HG02885 (cell line): ENCODE data around the gene EEPD1.

Source experiments
- ATAC-seq: cut with Tn5 transposase; IDR thresholded peaks from one replicate; pipeline ENCODE4 v1.9.1; 2021; ENCODE audit warnings: mild to moderate bottlenecking; ENCODE audit not compliant: unreplicated experiment, poor library complexity

EEPD1 gene

GRCh38 chr7:36276428-36277248 is 123.6 kb downstream of the EEPD1 start:
- ATAC-seq = no peak

- no peak for ATAC-seq
Measured at GRCh38 chr7:36277249-36277542, 124.1 kb downstream of the EEPD1 start.

DNA sequence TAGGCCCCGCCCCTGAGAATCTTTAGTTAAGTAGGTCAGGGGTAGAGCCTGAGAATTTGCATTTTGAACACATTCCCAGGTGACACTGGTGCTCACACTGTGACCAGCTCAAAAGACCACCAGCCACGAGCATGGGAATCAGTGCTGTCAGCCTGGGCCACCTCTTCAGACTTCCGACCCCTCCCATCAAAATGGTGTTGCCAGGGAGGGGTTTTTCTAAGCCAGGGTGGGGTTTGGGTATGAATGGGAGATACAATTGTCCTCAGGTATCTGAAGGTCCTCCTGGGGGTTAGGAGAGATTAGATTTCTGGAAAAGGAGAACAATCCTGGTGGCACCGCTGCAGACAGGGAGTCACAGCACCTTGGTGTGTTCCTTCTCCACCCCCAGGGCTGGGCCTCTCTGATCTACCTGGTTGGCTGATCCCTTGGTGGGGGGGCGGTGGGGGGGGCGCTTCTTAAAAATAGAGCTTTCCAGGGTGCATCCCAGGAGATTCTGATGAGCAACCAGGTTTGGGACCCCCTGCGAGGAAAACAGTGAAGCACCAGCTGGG is 125.1 kb downstream of the EEPD1 start:
- no peak for ATAC-seq

DNA sequence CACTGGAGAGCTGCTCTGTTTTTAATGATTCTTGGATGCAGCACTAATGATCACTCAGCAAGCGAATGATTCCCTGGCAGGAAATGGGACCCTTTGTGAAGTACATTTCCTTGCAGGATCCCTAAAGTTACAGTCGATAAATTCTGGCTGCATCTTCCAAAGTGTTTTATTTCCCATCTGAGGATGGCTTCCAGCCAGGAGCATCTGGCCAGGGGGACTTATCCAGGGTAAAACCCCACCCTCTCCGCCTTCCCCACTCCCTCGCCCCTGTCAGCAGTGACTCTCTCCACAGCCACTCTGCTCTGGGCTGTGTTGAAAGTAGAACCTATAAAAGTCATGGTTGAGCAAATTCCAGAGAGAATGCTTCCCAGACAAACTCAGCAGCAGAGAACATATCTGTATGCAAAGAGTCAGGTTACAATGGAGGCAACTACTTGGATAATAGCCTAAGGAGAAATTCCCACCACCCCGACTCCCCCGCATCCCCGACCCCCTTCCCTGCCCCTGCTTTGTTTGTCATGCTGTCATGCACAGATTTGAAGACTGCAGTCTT is 125.6 kb downstream of the EEPD1 start:
- ATAC-seq = no peak

DNA sequence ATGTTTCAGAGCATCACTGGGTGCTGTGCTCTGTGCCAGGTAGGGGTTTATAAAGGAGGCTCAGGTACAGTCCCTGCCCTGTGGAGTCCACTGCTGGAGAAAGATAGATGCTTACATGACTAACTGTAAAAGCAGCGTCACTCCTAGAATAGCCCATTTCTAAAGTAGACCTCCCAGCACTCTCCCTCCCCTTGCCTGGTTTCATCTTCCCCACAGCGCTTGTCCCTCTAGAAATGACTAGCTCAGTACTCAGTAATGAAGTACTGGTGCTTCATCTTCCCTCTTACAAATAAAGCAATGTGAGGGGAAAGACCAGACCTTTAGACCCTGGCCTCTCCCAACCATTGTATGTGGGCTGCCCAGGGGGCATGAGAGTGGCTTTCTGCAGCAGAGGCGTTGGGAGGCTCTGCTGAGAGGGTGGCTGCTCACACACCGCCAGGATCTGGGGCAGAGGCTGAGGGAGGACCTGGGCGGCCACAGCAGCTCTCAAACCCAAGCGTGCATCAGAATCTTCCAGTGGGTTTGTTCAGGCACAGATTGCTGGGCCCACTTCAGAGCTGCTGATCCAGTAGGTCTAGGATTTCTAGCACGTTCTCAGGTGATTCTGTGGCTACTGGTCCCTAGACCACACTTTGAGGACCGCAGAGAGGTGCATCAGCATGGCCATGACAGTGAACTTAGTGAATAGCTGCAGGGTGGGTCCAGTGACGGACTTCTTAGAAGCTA is 126.3 kb downstream of the EEPD1 start:
- ATAC-seq = peak; percentile 86

GRCh38 chr7:36279926-36280315 is 126.9 kb downstream of the EEPD1 start:
- no peak for ATAC-seq

GRCh38 chr7:36280840-36281812 is 128.1 kb downstream of the EEPD1 start:
- ATAC-seq = peak; percentile 44

GRCh38 chr7:36281945-36282717 is 129.1 kb downstream of the EEPD1 start:
- ATAC-seq = no peak

DNA sequence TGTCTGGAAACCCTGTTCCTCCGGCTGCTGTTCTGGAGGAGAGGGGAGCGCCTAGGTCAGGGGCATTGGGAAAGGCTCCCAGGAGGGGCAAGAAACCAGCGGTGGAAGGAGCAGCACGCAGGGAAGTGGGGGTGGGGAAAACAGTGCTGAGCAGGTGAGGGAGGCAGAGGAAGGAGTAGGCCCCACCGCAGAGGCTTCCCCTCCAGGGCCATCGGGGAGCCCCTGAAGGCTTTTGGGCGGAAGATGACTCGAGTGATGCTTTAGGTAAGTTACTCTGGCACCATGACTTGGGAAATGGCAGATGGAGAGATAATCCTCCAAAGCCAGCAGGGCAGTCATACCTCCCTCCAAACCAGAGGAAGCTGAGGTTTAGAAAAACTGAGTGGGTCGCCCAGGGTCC is 130.1 kb downstream of the EEPD1 start:
- ATAC-seq = no peak

- ATAC-seq = peak; percentile 42
Measured at GRCh38 chr7:36283711-36284130, 130.7 kb downstream of the EEPD1 start.

DNA sequence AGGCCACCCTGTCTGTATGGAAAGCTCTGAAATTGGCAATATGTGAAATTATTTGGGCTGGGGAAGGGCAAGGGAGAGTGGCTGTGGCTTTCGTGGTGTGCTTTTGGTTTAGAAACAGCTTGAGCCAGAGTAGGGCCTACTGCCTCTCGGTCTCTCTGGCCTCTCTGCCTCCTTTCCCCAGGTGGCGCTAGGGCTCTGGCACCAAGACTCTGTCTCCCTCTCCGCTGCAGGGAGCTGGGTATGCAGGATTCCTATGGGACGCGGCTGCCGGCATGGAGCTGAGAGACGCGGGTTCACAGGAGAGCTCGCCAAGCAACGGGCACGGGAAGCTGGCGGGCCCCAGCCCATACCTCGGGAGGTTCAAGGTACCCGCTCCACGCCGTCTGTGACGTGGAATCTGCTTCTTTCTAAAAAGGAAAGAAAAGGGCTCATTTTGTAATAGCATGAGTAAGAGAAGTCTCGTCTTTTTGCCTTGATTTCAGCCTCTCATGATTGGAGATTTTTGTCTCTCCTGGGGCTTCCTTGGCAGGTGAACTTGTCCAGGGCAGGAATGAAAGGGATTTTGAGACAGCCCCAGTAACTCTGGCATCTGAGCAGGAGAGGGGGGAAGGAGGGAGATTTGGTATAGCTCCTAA is 131.5 kb downstream of the EEPD1 start:
- no peak for ATAC-seq

DNA sequence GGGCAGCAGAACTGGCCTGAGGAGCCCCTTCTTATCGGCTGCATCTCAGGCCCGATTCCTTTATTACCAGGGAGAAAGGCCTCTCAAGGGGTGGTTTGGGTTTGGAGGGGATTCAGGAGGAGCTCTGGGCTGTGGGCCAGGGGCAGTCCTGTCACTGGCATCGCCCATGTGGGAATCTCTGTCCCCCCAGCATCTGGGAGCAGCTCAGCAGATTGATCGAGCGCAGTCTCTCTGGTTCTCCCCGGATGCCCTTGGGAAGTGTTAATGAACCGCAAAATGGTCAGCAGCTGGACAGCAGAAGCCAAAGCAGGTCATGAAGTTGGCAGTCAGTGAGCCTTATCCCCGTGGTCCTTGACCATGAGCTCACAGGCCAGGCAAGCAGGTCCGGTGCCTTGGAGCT is 132.2 kb downstream of the EEPD1 start:
- no peak for ATAC-seq

DNA sequence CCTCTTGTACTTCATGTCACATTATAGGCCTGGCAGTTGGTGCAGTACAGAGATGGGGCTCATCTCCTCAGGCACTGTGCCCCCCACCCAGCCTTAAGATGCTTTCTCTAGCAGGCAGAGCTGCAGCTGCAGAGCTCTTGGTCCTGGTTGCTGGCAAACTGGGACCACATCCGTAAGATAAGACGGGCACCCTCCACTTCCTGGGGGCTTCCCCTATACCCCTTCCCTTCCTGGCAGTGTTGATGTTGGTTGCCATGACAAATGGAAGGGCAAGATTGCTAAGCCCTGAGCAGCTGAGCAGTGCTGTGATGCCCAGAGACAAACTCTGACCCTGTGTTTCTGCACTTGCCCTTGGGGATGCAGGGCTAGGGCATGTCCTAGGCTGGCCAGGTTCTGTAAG is 133.2 kb downstream of the EEPD1 start:
- ATAC-seq = no peak

DNA sequence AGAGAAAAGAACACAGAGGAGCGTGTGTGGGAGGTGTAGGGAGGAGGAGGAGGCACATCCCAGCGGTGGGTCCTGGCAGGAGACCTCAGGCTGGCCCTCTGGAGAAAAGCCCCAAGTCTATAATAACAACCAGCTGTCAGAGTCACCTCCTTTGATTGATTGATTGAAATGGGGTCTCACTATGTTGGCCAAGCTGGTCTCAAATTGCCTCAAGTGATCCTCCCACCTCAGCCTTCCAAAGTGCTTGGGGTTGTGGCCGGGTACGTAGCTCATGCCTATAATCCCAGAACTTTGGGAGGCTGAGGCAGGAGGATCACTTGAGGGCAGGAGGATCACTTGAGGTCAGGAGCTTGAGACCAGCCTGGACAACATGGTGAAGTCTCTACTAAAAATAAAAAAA is 133.6 kb downstream of the EEPD1 start:
- ATAC-seq = no peak

DNA sequence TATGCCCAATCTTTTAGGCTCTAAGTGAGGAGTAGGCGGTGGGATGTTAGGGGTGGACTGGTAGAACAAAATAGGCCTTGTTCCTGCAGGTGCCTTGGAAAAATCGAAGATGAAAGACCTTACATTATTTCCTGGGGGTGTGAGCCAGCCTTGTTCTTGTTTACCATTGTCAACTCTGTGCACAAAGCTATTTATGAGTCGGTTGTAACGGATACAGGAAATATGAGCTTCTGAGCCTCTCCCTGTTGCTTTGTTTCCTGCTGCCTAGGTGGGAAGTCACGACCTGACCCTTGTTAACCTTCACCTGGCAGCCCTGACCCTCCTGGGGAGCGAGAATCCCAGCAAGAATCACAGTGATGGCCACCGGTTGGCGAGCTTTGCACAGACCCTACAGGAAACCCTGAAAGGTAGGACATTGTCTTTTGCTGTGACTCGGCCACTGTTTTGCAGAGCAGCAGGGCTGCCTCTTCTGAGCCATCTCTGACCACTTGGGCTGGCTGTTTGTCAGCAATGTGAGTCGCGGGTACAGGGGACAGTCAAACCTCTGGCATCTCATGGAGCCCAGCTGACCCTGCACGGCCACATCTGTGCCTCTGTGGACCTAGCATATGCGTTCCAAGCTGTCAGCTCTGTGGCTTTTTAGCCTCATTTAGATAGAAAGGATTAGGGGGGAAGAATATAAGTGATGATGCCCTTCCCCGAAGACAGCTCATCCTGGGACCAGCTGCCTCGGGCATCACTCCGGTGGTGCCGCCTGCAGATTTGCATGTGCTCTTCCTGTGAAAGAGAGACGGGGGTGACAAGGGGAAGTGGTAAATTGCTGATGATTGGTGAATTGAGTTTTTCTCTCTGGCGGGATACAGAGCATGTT is 134.6 kb downstream of the EEPD1 start:
- ATAC-seq = peak; percentile 38

DNA sequence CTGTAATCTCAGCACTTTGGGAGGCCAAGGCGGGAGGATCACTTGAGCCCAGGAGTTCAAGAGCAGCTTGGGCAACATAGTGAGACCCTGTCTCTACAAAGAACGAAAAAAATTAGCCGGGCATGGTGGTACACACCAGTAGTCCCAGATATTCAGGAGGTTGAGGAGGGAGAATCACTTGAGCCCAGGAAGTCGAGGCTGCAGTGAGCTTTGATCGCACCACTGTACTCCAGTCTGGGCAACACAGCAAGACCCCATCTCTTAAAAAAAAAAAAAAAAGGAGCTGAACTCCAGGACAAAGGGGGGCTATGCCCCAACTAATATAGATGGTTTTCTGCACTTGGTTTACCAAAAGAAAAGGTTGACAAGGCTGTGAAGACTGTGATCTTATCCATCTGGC is 135.4 kb downstream of the EEPD1 start:
- no peak for ATAC-seq

- no peak for ATAC-seq
Measured at GRCh38 chr7:36289833-36290661, 137.0 kb downstream of the EEPD1 start.
